ENCODE results near the gene FOXN3. TPM values are rescaled to one million over a fixed set of nuclear protein-coding genes. Genes with fewer than 3 reads are reported as not detected.

Gene FOXN3
- total and polyA plus RNA-seq, 10 of the 15 experiments (the other 5 are each of a cell fraction or from before 2014, with no cell fraction given) = 4.5 to 68.9 (median 29.7) TPM

DNA sequence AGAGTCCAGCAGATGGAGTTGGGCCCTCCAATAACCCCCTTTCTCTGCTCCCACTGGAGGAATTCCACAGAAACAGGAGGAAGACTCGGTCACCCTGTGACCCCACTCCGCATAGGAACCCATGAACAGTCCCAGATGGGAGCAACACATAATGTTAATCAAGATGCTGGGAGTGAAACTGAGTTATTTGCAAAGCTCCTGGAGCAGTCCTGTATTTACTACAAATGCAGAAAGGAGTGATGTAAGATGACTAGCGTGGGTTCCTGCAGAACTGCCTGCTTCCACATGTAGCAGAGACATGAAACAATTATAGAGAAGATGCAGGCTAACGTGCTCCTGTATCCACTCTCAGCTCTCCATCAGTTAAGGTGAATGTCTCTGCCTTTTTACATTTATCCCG lies 274.7 kb downstream of the FOXN3 start:
- DNase-seq (ENCODE audit: low read depth, low spot score) = no peak
- Histone ChIP-seq H4K20me1 (ENCODE audit: control insufficient read depth, insufficient read depth) (no peaks in the 10 kb centered on the region), H3K4me3 (no peak overlapping the region), H3K27me3 (replicated peaks in 1 of 2; ENCODE audit: control insufficient read depth in 2 of 2, insufficient read depth in 2 of 2, low read length in 1 of 2) (no peaks in the 10 kb centered on the region), H3K36me3 (ENCODE audit: control insufficient read depth in 2 of 2, insufficient read depth in 2 of 2, low read length in 1 of 2) (no peaks in the 10 kb centered on the region), H3K27ac (ENCODE audit: control insufficient read depth, insufficient read depth) (no peak overlapping the region), H3K79me2 (ENCODE audit: control insufficient read depth, insufficient read depth, low read length) (no peaks in the 10 kb centered on the region), H3K4me2 (ENCODE audit: control insufficient read depth, insufficient read depth) (no peak overlapping the region), H3K9ac (ENCODE audit: control insufficient read depth, insufficient read depth, low read length) (no peak overlapping the region), H3K9me3 (replicated peaks; ENCODE audit: control insufficient read depth, insufficient read depth, low read length) (no peaks in the 10 kb centered on the region; the same call in 2 of the 3 replicates), H2AFZ (ENCODE audit: control insufficient read depth, low read depth, low read length) (no peak overlapping the region), H3K4me1 (ENCODE audit: control insufficient read depth, insufficient read depth, low read length) (no peaks in the 10 kb centered on the region)
- TF ChIP-seq ZNF24 (IDR thresholded peaks at IDR 0.05) (no peak), TAF1 (IDR thresholded peaks at IDR 0.05; ENCODE audit: borderline replicate concordance, low read depth, low read length) (no peak), ESRRA (IDR thresholded peaks at IDR 0.05; ENCODE audit: low read length) (no peak)
- TF ChIP-seq, protein P1, sequence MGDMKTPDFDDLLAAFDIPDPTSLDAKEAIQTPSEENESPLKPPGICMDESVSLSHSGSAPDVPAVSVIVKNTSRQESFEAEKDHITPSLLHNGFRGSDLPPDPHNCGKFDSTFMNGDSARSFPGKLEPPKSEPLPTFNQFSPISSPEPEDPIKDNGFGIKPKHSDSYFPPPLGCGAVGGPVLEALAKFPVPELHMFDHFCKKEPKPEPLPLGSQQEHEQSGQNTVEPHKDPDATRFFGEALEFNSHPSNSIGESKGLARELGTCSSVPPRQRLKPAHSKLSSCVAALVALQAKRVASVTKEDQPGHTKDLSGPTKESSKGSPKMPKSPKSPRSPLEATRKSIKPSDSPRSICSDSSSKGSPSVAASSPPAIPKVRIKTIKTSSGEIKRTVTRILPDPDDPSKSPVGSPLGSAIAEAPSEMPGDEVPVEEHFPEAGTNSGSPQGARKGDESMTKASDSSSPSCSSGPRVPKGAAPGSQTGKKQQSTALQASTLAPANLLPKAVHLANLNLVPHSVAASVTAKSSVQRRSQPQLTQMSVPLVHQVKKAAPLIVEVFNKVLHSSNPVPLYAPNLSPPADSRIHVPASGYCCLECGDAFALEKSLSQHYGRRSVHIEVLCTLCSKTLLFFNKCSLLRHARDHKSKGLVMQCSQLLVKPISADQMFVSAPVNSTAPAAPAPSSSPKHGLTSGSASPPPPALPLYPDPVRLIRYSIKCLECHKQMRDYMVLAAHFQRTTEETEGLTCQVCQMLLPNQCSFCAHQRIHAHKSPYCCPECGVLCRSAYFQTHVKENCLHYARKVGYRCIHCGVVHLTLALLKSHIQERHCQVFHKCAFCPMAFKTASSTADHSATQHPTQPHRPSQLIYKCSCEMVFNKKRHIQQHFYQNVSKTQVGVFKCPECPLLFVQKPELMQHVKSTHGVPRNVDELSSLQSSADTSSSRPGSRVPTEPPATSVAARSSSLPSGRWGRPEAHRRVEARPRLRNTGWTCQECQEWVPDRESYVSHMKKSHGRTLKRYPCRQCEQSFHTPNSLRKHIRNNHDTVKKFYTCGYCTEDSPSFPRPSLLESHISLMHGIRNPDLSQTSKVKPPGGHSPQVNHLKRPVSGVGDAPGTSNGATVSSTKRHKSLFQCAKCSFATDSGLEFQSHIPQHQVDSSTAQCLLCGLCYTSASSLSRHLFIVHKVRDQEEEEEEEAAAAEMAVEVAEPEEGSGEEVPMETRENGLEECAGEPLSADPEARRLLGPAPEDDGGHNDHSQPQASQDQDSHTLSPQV (IDR thresholded peaks at IDR 0.05) = no peak
- POLR2A ChIA-PET = no interaction called here
- no peak for ATAC-seq
- intact Hi-C loops (cut with micrococcal nuclease; ENCODE audit: unreplicated experiment) (no loop called here), in situ Hi-C loops (cut with MboI) (no loop called here)
- SMC1A ChIA-PET (ENCODE audit: uncharacterized antibody, unreplicated experiment) = no interaction called here
- CTCF ChIA-PET = no interaction called here
- RAD21 ChIA-PET (ENCODE audit: unreplicated experiment) = no interaction called here
- 25% methylated on average over 5 of the region's 5 CpGs for WGBS (ENCODE audit: insufficient coverage, insufficient replicate concordance, low lambda C conversion rate, missing lambda C conversion rate)
- FAIRE-seq = no peak
- BruUV-seq (replicated peaks) = no TSS peak
